Subcutaneous abdominal adipose tissue (tissue), 5 donors: Measurements from ENCODE around the gene ZFYVE28.

Experiments
- H3K27ac ChIP-seq: one replicate; pipeline ENCODE4 v1.7.0; 2013; ENCODE audit warnings: low read depth, mild to moderate bottlenecking, inconsistent platforms, low read length, moderate library complexity
- H3K27me3 ChIP-seq, 5 donors: one replicate each; pipeline ENCODE4 v1.7.0; 2013; ENCODE audit warnings: low read length in 5 of 5, inconsistent platforms in 1 of 5; ENCODE audit not compliant: control insufficient read depth in 5 of 5, insufficient read depth in 4 of 5
- H3K36me3 ChIP-seq, 5 donors: one replicate each; pipeline ENCODE4 v1.7.0; 2013; ENCODE audit warnings: low read length in 5 of 5; ENCODE audit not compliant: control insufficient read depth in 5 of 5, insufficient read depth in 5 of 5
- H3K4me1 ChIP-seq, 5 donors: one replicate each; pipeline ENCODE4 v1.7.0; 2013; ENCODE audit warnings: low read length in 5 of 5, mild to moderate bottlenecking in 3 of 5, moderate library complexity in 1 of 5; ENCODE audit not compliant: control insufficient read depth in 5 of 5, insufficient read depth in 5 of 5
- H3K4me3 ChIP-seq, 5 donors: one replicate each; pipeline ENCODE4 v1.7.0; 2013; ENCODE audit warnings: low read length in 5 of 5, low read depth in 1 of 5
- H3K9ac ChIP-seq, 5 donors: one replicate each; pipeline ENCODE4 v1.7.0; 2013; ENCODE audit warnings: low read length in 5 of 5, mild to moderate bottlenecking in 4 of 5, moderate library complexity in 3 of 5
- H3K9me3 ChIP-seq, 5 donors: one replicate each; pipeline ENCODE4 v1.7.0; 2013; ENCODE audit warnings: low read length in 5 of 5; ENCODE audit not compliant: control insufficient read depth in 5 of 5
- donor health status: healthy.
- donor health status: healthy.
- donor health status: healthy.
- donor health status: healthy.
- donor health status: healthy.

The ZFYVE28 gene

GRCh38 chr4:2257361-2258081 lies 160.9 kb downstream of the ZFYVE28 start:
- Histone ChIP-seq H3K4me1 (peaks cover 11 to 75% (median 67%) of the 10 kb centered on the region in 5 donors), H3K9me3 (no peaks in the 10 kb centered on the region), H3K36me3 (peaks cover 0 to 47% (median 38%) of the 10 kb centered on the region in 5 donors), H3K27me3 (no peaks in the 10 kb centered on the region), H3K9ac (peak overlapping the region in 4 of 5 donors; percentile 33 to 86 (median 56)), H3K27ac (peak overlapping the region; percentile 70), H3K4me3 (peak overlapping the region in 1 of 5 donors; percentile 10)

GRCh38 chr4:2256781-2257191 lies 161.7 kb downstream of the ZFYVE28 start:
- H3K9me3 ChIP-seq = no peaks in the 10 kb centered on the region
- peak overlapping the region in 2 of 5 donors; percentile 23 to 43 for H3K4me3 ChIP-seq
- H3K9ac ChIP-seq = peak overlapping the region in 3 of 5 donors; percentile 33 to 86 (median 64)
- H3K36me3 ChIP-seq = peaks cover 0 to 55% (median 45%) of the 10 kb centered on the region in 5 donors
- peak overlapping the region; percentile 70 for H3K27ac ChIP-seq
- H3K27me3 ChIP-seq = no peaks in the 10 kb centered on the region
- peaks cover 11 to 74% (median 67%) of the 10 kb centered on the region in 5 donors for H3K4me1 ChIP-seq

- H3K4me3 ChIP-seq = peak overlapping the region in 2 of 5 donors; percentile 23 to 43
- peak overlapping the region; percentile 70 for H3K27ac ChIP-seq
- peak overlapping the region in 4 of 5 donors; percentile 22 to 86 (median 60) for H3K9ac ChIP-seq
- peaks cover 11 to 74% (median 67%) of the 10 kb centered on the region in 5 donors for H3K4me1 ChIP-seq
- no peaks in the 10 kb centered on the region for H3K27me3 ChIP-seq
- H3K9me3 ChIP-seq = no peaks in the 10 kb centered on the region
- H3K36me3 ChIP-seq = peaks cover 0 to 60% (median 50%) of the 10 kb centered on the region in 5 donors
Measured at GRCh38 chr4:2256156-2256731, 162.2 kb downstream of the ZFYVE28 start.

GRCh38 chr4:2255501-2256155 lies 162.8 kb downstream of the ZFYVE28 start:
- Histone ChIP-seq H3K9ac (peak overlapping the region in 2 of 5 donors; percentile 55 to 64), H3K9me3 (no peaks in the 10 kb centered on the region), H3K27me3 (no peaks in the 10 kb centered on the region), H3K4me3 (peak overlapping the region in 2 of 5 donors; percentile 23 to 43), H3K4me1 (peaks cover 11 to 72% (median 61%) of the 10 kb centered on the region in 5 donors), H3K36me3 (peaks cover 0 to 66% (median 56%) of the 10 kb centered on the region in 5 donors), H3K27ac (peak overlapping the region; percentile 70)

GRCh38 chr4:2254665-2255500 lies 163.6 kb downstream of the ZFYVE28 start:
- no peak overlapping the region for H3K4me3 ChIP-seq
- H3K4me1 ChIP-seq = peaks cover 8 to 64% (median 54%) of the 10 kb centered on the region in 5 donors

GRCh38 chr4:2253160-2254084 lies 165.0 kb downstream of the ZFYVE28 start:
- Histone ChIP-seq H3K36me3 (peaks cover 0 to 80% (median 70%) of the 10 kb centered on the region in 5 donors), H3K27me3 (no peaks in the 10 kb centered on the region), H3K9me3 (no peaks in the 10 kb centered on the region), H3K27ac (no peak overlapping the region), H3K4me1 (peaks cover 6 to 52% (median 39%) of the 10 kb centered on the region in 5 donors), H3K9ac (no peak overlapping the region), H3K4me3 (no peak overlapping the region)

More at GRCh38 chr4:2254665-2255500, 163.6 kb downstream of the ZFYVE28 start:
- H3K9me3 ChIP-seq = no peaks in the 10 kb centered on the region
- H3K27me3 ChIP-seq = no peaks in the 10 kb centered on the region
- peaks cover 0 to 74% (median 63%) of the 10 kb centered on the region in 5 donors for H3K36me3 ChIP-seq
- H3K27ac ChIP-seq = peak overlapping the region; percentile 70
- H3K9ac ChIP-seq = no peak overlapping the region

GRCh38 chr4:2252530-2253091 lies 165.8 kb downstream of the ZFYVE28 start:
- no peaks in the 10 kb centered on the region for H3K9me3 ChIP-seq
- peaks cover 6 to 44% (median 31%) of the 10 kb centered on the region in 5 donors for H3K4me1 ChIP-seq
- H3K27me3 ChIP-seq = no peaks in the 10 kb centered on the region
- peaks cover 0 to 81% (median 71%) of the 10 kb centered on the region in 5 donors for H3K36me3 ChIP-seq
- no peak overlapping the region for H3K9ac ChIP-seq
- no peak overlapping the region for H3K27ac ChIP-seq
- H3K4me3 ChIP-seq = no peak overlapping the region

GRCh38 chr4:2251795-2252529 lies 166.5 kb downstream of the ZFYVE28 start:
- Histone ChIP-seq H3K4me3 (no peak overlapping the region), H3K27me3 (no peaks in the 10 kb centered on the region), H3K36me3 (peaks cover 0 to 82% (median 71%) of the 10 kb centered on the region in 5 donors), H3K9me3 (no peaks in the 10 kb centered on the region), H3K27ac (no peak overlapping the region), H3K9ac (no peak overlapping the region), H3K4me1 (peaks cover 2 to 38% (median 25%) of the 10 kb centered on the region in 5 donors)
